ENCODE data around the gene C19orf85.

DNA sequence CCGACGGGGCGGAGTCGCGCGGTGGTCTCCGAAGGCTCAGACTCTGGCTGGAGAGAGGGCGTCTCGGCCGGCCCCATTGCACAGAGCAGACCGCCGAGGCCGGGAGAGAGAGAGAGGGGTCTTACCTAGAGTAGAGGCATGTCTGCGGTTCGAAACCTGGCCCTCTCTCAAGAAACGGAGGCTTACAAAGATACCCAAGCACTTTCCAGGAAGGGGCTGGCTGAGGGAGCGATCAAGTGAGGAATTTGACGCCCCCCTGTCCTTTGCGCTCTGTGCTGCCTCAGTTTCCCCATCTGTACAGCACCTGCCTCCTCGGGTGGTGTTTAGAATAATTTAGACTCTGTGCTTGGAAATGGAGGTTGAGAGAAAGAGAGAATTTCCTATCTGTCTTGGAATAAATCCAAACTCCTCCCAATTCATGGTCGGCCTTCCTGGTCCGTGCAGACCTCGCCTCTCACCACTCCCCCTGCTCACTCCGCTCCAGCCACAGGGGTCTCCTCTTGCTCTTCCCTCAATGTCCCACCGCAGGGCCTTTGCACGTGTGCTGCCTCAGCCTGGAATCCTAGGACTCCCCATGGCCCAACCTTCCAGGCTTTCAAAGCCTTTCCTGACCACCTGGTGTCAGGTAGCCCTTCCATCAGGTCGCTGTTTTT, 2.5 kb downstream of the C19orf85 start:
- TF ChIP-seq, protein P1, sequence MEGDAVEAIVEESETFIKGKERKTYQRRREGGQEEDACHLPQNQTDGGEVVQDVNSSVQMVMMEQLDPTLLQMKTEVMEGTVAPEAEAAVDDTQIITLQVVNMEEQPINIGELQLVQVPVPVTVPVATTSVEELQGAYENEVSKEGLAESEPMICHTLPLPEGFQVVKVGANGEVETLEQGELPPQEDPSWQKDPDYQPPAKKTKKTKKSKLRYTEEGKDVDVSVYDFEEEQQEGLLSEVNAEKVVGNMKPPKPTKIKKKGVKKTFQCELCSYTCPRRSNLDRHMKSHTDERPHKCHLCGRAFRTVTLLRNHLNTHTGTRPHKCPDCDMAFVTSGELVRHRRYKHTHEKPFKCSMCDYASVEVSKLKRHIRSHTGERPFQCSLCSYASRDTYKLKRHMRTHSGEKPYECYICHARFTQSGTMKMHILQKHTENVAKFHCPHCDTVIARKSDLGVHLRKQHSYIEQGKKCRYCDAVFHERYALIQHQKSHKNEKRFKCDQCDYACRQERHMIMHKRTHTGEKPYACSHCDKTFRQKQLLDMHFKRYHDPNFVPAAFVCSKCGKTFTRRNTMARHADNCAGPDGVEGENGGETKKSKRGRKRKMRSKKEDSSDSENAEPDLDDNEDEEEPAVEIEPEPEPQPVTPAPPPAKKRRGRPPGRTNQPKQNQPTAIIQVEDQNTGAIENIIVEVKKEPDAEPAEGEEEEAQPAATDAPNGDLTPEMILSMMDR (IDR thresholded peaks at IDR 0.05): no peak
- no peak for TF ChIP-seq POLR2AphosphoS5 (IDR thresholded peaks at IDR 0.05)
- TF ChIP-seq POLR2A (IDR thresholded peaks at IDR 0.05): peak in 1 of 2 donors; percentile 36
- no peak for TF ChIP-seq EP300 (IDR thresholded peaks at IDR 0.05)

All from gastroesophageal sphincter (tissue), 3 donors.